Nephron progenitor cell (in vitro differentiated cells): ENCODE measurements around the gene CACNA1C.

Experiments
- DNase-seq: peaks from one replicate; pipeline ENCODE4 v3.0.0; 2021
- H3K27ac Mint-ChIP-seq: 2 replicates; pipeline ENCODE4 v1.8.0; 2021; ENCODE audit warnings: mild to moderate bottlenecking, moderate library complexity, mixed read lengths
- H3K27me3 Mint-ChIP-seq: 2 replicates; pipeline ENCODE4 v1.8.0; 2021; ENCODE audit warnings: mild to moderate bottlenecking, low read depth, mixed read lengths; ENCODE audit not compliant: poor library complexity
- H3K36me3 Mint-ChIP-seq: 2 replicates; pipeline ENCODE4 v1.8.0; 2021; ENCODE audit warnings: low read depth, mixed read lengths
- H3K4me1 Mint-ChIP-seq: 2 replicates; pipeline ENCODE4 v1.8.0; 2021; ENCODE audit warnings: mixed read lengths
- H3K4me3 Mint-ChIP-seq: 2 replicates; pipeline ENCODE4 v1.8.0; 2021; ENCODE audit warnings: mild to moderate bottlenecking, moderate library complexity, mixed read lengths
- H3K9me3 Mint-ChIP-seq: 2 replicates; pipeline ENCODE4 v1.8.0; 2021; ENCODE audit warnings: mild to moderate bottlenecking, moderate library complexity, mixed read lengths
- CTCF ChIP-seq: fragments of 200-600 bp; sonication (generic); IDR thresholded peaks from 2 replicates; pipeline ENCODE4 v1.5.0; 2021; ENCODE audit warnings: antibody characterized with exemption

Gene CACNA1C

GRCh38 chr12:2575245-2575644 is 522.5 kb downstream of the CACNA1C start:
- H3K4me1 Mint-ChIP-seq, result peaks cover 32% of the 10 kb centered on the region
- DNase-seq, result no peak
- no peaks in the 10 kb centered on the region for H3K9me3 Mint-ChIP-seq
- H3K4me3 Mint-ChIP-seq, result no peak overlapping the region
- H3K27ac Mint-ChIP-seq, result no peak overlapping the region
- H3K27me3 Mint-ChIP-seq, result peaks cover 42% of the 10 kb centered on the region
- TF ChIP-seq CTCF, result no peak
- H3K36me3 Mint-ChIP-seq, result no peaks in the 10 kb centered on the region

GRCh38 chr12:2578211-2578610 is 525.4 kb downstream of the CACNA1C start:
- H3K27ac Mint-ChIP-seq, result no peak overlapping the region
- DNase-seq, result no peak
- TF ChIP-seq CTCF, result no peak
- no peak overlapping the region for H3K4me3 Mint-ChIP-seq
- peaks cover 33% of the 10 kb centered on the region for H3K27me3 Mint-ChIP-seq
- H3K9me3 Mint-ChIP-seq, result no peaks in the 10 kb centered on the region
- H3K4me1 Mint-ChIP-seq, result peaks cover 56% of the 10 kb centered on the region
- no peaks in the 10 kb centered on the region for H3K36me3 Mint-ChIP-seq

GRCh38 chr12:2578772-2579171 is 526.0 kb downstream of the CACNA1C start:
- peaks cover 55% of the 10 kb centered on the region for H3K4me1 Mint-ChIP-seq
- no peak overlapping the region for H3K27ac Mint-ChIP-seq
- DNase-seq, result no peak
- peaks cover 37% of the 10 kb centered on the region for H3K27me3 Mint-ChIP-seq
- H3K4me3 Mint-ChIP-seq, result no peak overlapping the region
- TF ChIP-seq CTCF, result no peak
- no peaks in the 10 kb centered on the region for H3K36me3 Mint-ChIP-seq
- no peaks in the 10 kb centered on the region for H3K9me3 Mint-ChIP-seq

GRCh38 chr12:2580821-2581220 is 528.0 kb downstream of the CACNA1C start:
- no peak overlapping the region for H3K27ac Mint-ChIP-seq
- H3K36me3 Mint-ChIP-seq, result no peaks in the 10 kb centered on the region
- H3K9me3 Mint-ChIP-seq, result no peaks in the 10 kb centered on the region
- no peak overlapping the region for H3K4me3 Mint-ChIP-seq
- H3K4me1 Mint-ChIP-seq, result peaks cover 42% of the 10 kb centered on the region
- no peak for TF ChIP-seq CTCF
- H3K27me3 Mint-ChIP-seq, result peaks cover 48% of the 10 kb centered on the region
- DNase-seq, result no peak

GRCh38 chr12:2581293-2582045 is 528.7 kb downstream of the CACNA1C start:
- Mint-ChIP-seq H3K4me3 (no peak overlapping the region), H3K4me1 (peaks cover 43% of the 10 kb centered on the region), H3K36me3 (no peaks in the 10 kb centered on the region), H3K9me3 (no peaks in the 10 kb centered on the region), H3K27ac (no peak overlapping the region), H3K27me3 (peaks cover 47% of the 10 kb centered on the region)
- no peak for DNase-seq
- no peak for TF ChIP-seq CTCF

GRCh38 chr12:2582631-2583030 is 529.8 kb downstream of the CACNA1C start:
- TF ChIP-seq CTCF, result no peak
- Mint-ChIP-seq H3K36me3 (no peaks in the 10 kb centered on the region), H3K4me3 (peak overlapping the region; percentile 48)

More at GRCh38 chr12:2582631-2583030, 529.8 kb downstream of the CACNA1C start:
- no peak overlapping the region for H3K27ac Mint-ChIP-seq
- no peaks in the 10 kb centered on the region for H3K9me3 Mint-ChIP-seq
- H3K27me3 Mint-ChIP-seq, result peaks cover 46% of the 10 kb centered on the region
- DNase-seq, result no peak
- H3K4me1 Mint-ChIP-seq, result peaks cover 46% of the 10 kb centered on the region
